T-cell (primary cell): ENCODE data around the gene ZSCAN18. TPM values are rescaled to one million over a fixed set of nuclear protein-coding genes. Genes with fewer than 3 reads are reported as not detected.
A peak's percentile ranks its signal among the peaks of the same experiment; 100 is the strongest.

Experiments used
- ATAC-seq, 4 experiments: fragments of 200-7000 bp in 3 of 4; fragments of 150-1000 bp in 1 of 4; cut with Tn5 transposase; replicated peaks in 1 of 4; 1 replicate in 3 of 4; 2 replicates in 1 of 4; pipeline ENCODE4 v1.10.0; 2021; ENCODE audit warnings: moderate library complexity in 3 of 4, mild to moderate bottlenecking in 2 of 4, moderate number of reproducible peaks in 1 of 4
- CTCF ChIA-PET, 2 donors: fragments of 300-600 bp; sonication (Branson Sonifier 250); formaldehyde crosslinking; loops; one replicate each; lab custom pipeline; 2022; ENCODE audit warnings: antibody characterized with exemption in 2 of 2; lab: Charles Lee
- POLR2A ChIA-PET, 2 donors: fragments of 300-600 bp; sonication (Branson Sonifier 250); formaldehyde crosslinking; loops; one replicate each; lab custom pipeline; 2022; ENCODE audit warnings: antibody characterized with exemption in 2 of 2; lab: Charles Lee
- DNase-seq, 35 experiments: peaks; one replicate each; pipeline versions ENCODE4 v3.0.0 to v3.0.0-alpha.2; 2013 to 2023
- H3K27ac ChIP-seq: one replicate; pipeline ENCODE4 v1.5.1; 2013; ENCODE audit warnings: low read length
- H3K27me3 ChIP-seq, 2 experiments: replicated peaks in 1 of 2; 1 replicate in 1 of 2; 2 replicates in 1 of 2; pipeline versions ENCODE4 v1.6.1 to v1.7.0; 2013; ENCODE audit warnings: low read length in 1 of 2, mixed read lengths in 1 of 2; ENCODE audit not compliant: control insufficient read depth in 2 of 2, insufficient read depth in 2 of 2; ENCODE audit errors: extremely low read depth in 1 of 2
- H3K36me3 ChIP-seq, 2 donors: 1 replicate in 1 of 2; 2 replicates in 1 of 2; pipeline versions ENCODE4 v1.6.1 to v1.7.0; 2013; ENCODE audit warnings: low read length in 1 of 2; ENCODE audit not compliant: control insufficient read depth in 2 of 2, insufficient read depth in 1 of 2; ENCODE audit errors: extremely low read depth in 1 of 2
- H3K4me1 ChIP-seq, 2 experiments: 1 replicate in 1 of 2; 2 replicates in 1 of 2; pipeline versions ENCODE4 v1.6.1 to v1.7.0; 2013; ENCODE audit warnings: low read length in 2 of 2, mixed read lengths in 1 of 2; ENCODE audit not compliant: insufficient read depth in 2 of 2, control insufficient read depth in 1 of 2; ENCODE audit errors: extremely low read depth in 1 of 2
- H3K4me3 ChIP-seq, 2 donors: 1 replicate in 1 of 2; 2 replicates in 1 of 2; pipeline versions ENCODE4 v1.5.1 to v1.7.0; 2013; ENCODE audit warnings: mild to moderate bottlenecking in 2 of 2, low read length in 1 of 2, moderate library complexity in 1 of 2; ENCODE audit not compliant: control insufficient read depth in 1 of 2; ENCODE audit errors: extremely low read depth in 1 of 2
- H3K9me3 ChIP-seq: 2 replicates; pipeline ENCODE4 v1.7.0; 2013
- H3K27ac Mint-ChIP-seq, 2 donors: one replicate each; pipeline ENCODE4 v1.8.0; 2020 to 2021; ENCODE audit warnings: mild to moderate bottlenecking in 2 of 2, mixed read lengths in 2 of 2
- H3K27me3 Mint-ChIP-seq, 2 donors: one replicate each; pipeline ENCODE4 v1.8.0; 2021 to 2022; ENCODE audit warnings: mixed read lengths in 2 of 2
- H3K36me3 Mint-ChIP-seq: one replicate; pipeline ENCODE4 v1.8.0; 2021; ENCODE audit warnings: mixed read lengths
- H3K4me1 Mint-ChIP-seq, 3 donors: one replicate each; pipeline ENCODE4 v1.8.0; 2020 to 2022; ENCODE audit warnings: mixed read lengths in 3 of 3, mild to moderate bottlenecking in 1 of 3
- H3K4me3 Mint-ChIP-seq, 3 donors: one replicate each; pipeline ENCODE4 v1.8.0; 2020 to 2022; ENCODE audit warnings: mild to moderate bottlenecking in 3 of 3, mixed read lengths in 3 of 3, moderate library complexity in 3 of 3
- H3K9me3 Mint-ChIP-seq, 3 donors: one replicate each; pipeline ENCODE4 v1.8.0; 2020 to 2022; ENCODE audit warnings: mixed read lengths in 3 of 3
- WGBS: methylation state at CpG from one replicate; pipeline ENCODE4 v1.1.5; 2013; ENCODE audit warnings: missing lambda C conversion rate; ENCODE audit not compliant: insufficient coverage; 5-methylcytosine and 5-hydroxymethylcytosine counted together
- total RNA-seq, 35 experiments: library from RNA in 6 of 35; stranded (reverse) in 6 of 35; fragments of 120-200 nt in 1 of 35; gene quantifications; one replicate each; pipeline versions ENCODE4 v1.2.1 to v1.2.4 and lab custom pipeline; 2013 to 2026

Gene ZSCAN18
- total RNA-seq, 5 donors from 2014 or later (not counting 1 experiment from before 2014, with no cell fraction given), result 45.3 to 62.6 (median 52.4) TPM

DNA sequence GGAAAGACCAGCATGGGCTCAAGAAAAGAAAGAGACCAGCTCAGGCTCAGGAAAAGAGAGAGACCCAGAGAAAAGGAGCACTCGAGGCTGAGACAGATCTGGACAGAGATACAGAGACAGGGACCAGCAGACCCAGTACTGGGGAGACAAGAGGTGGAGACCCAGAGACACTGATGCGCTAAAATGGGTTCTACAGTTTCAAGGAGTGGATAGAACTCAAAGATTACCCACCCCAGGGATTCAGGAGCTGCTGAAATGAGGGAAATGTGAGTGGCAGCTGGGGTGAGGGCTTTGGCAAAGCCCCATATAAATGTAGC lies 609 bp upstream of the ZSCAN18 start:
- ATAC-seq (no peak), DNase-seq (no peak)
- CTCF ChIA-PET, result interaction anchor here in 1 of 2 donors (0.6 to 0.7 kb wide), 2 partner anchors 62 to 95 kb away, joined by 3 to 4 read pairs; partner anchors contain the start of gene ZNF606

DNA sequence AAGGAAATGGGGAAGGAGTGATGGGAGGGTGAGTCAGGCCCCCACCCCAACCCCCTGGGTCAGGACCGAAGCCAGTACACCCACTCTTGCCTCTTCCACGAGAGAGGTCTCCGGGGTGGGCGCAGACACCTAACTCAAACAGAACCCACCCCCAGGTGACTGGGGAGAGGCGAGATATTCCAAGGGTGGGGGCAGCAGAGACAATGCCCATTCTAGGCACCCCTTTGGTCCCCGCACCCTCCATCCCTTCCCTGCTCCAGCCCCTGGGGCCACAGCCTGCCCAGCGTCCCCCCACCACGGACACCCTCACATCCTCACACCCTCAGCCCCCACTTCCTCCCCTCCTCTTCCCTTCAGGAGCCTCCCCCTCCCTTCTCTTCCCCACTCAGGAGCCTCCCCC lies 682 bp downstream of the ZSCAN18 start:
- Histone ChIP-seq H3K9me3 (no peaks in the 10 kb centered on the region), H3K27ac (peak overlapping the region; percentile 99), H3K4me3 (peak overlapping the region; percentile 42 to 96), H3K4me1 (peaks cover 3 to 20% of the 10 kb centered on the region in 2 experiments), H3K36me3 (no peaks in the 10 kb centered on the region), H3K27me3 (no peaks in the 10 kb centered on the region)
- DNase-seq, result no peak
- no peak for ATAC-seq
- 57% methylated on average over 5 of the region's 8 CpGs for WGBS
- Mint-ChIP-seq H3K27me3 (no peaks in the 10 kb centered on the region), H3K9me3 (peaks cover 6 to 29% (median 15%) of the 10 kb centered on the region in 3 donors), H3K4me1 (peaks cover 12 to 17% (median 17%) of the 10 kb centered on the region in 3 donors), H3K36me3 (peaks cover 22% of the 10 kb centered on the region), H3K27ac (peak overlapping the region in 1 of 2 donors; percentile 2), H3K4me3 (peak overlapping the region; percentile 64 to 90 (median 73))
- ChIA-PET CTCF (no interaction called here), POLR2A (no interaction called here)

More for the DNA sequence above, 609 bp upstream of the ZSCAN18 start:
- Mint-ChIP-seq H3K9me3 (peaks cover 9 to 33% (median 21%) of the 10 kb centered on the region in 3 donors), H3K4me3 (peak overlapping the region; percentile 87 to 90 (median 88)), H3K4me1 (peaks cover 12 to 17% (median 17%) of the 10 kb centered on the region in 3 donors), H3K27me3 (no peaks in the 10 kb centered on the region), H3K27ac (peak overlapping the region; percentile 99 to 100), H3K36me3 (peaks cover 23% of the 10 kb centered on the region)
- Histone ChIP-seq H3K4me1 (peaks cover 3 to 20% of the 10 kb centered on the region in 2 experiments), H3K9me3 (no peaks in the 10 kb centered on the region), H3K4me3 (peak overlapping the region; percentile 56 to 69), H3K27me3 (peaks cover 0 to 3% of the 10 kb centered on the region in 2 experiments), H3K36me3 (no peaks in the 10 kb centered on the region), H3K27ac (peak overlapping the region; percentile 99)
- 0% methylated on average over 1 of the region's 2 CpGs for WGBS
- POLR2A ChIA-PET, result interaction anchor here (0.5 to 1.9 kb wide), 8 partner anchors 38 to 417 kb away, joined by 3 to 7 read pairs (median 3); partner anchors contain the start of genes ZNF551 (in 1 of the 2), ZNF586 (in 1 of the 2) and ZNF606 (in 1 of the 2)

DNA sequence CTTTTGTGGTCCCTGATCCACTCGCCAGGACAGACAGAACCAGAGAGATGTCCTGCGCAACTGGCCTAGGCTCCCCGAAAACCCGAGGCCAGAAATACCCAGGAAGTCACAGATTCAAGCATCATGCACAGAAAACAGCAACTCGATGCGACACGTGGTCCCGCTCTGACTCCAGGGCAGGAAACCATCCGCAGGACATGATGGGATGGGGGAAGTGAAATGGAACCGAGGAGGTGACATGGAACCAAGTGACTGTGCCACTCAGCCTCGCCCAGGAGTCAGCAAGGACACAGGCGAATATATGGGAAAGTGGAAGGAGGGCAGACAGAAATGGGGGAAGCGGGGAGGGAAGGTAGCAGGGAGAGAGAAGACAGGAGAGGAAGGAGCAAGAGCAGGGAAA lies 1.1 kb downstream of the ZSCAN18 start:
- ChIA-PET CTCF (no interaction called here), POLR2A (interaction anchor here in 1 of 2 donors (0.6 kb wide), 1 partner anchor 260 kb away, joined by 3 read pairs; no protein-coding TSS in a partner anchor)
- Histone ChIP-seq H3K27me3 (no peaks in the 10 kb centered on the region), H3K36me3 (no peaks in the 10 kb centered on the region), H3K4me3 (no peak overlapping the region), H3K4me1 (peaks cover 3 to 20% of the 10 kb centered on the region in 2 experiments), H3K27ac (no peak overlapping the region), H3K9me3 (no peaks in the 10 kb centered on the region)
- peak overlapping the region; percentile 64 to 90 (median 73) for H3K4me3 Mint-ChIP-seq
- no peaks in the 10 kb centered on the region for H3K27me3 Mint-ChIP-seq
- DNase-seq, result peak in 1 of 35 experiments; percentile 11
- peaks cover 12 to 17% (median 17%) of the 10 kb centered on the region in 3 donors for H3K4me1 Mint-ChIP-seq
- peaks cover 22% of the 10 kb centered on the region for H3K36me3 Mint-ChIP-seq
- ATAC-seq, result no peak
- WGBS, result 93% methylated on average over 13 of the region's 13 CpGs
- H3K9me3 Mint-ChIP-seq, result peaks cover 6 to 28% (median 14%) of the 10 kb centered on the region in 3 donors
- peak overlapping the region; percentile 2 to 39 for H3K27ac Mint-ChIP-seq

DNA sequence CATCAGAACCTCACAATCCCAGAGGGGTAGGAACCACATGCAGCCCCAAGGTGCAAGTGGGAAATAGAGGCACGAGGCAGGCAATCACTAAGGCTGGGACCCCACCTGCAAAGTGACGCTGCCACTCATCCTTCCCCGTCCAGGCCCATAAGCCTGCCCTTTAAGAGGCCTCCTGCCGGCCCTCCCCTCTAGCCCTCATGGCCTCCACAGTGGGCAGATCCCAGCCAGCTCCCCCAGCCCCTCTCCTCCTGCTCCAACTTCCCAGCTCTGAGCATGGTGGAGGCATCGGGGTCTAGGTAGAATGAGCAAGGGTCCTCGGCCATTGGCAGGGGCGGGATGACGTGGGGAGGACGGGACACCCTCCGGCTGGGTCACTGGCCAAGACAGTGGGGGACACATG lies 2.7 kb downstream of the ZSCAN18 start:
- ATAC-seq (no peak), DNase-seq (no peak)
- WGBS, result 92% methylated on average over 9 of the region's 10 CpGs
- Histone ChIP-seq H3K27ac (no peak overlapping the region), H3K27me3 (no peaks in the 10 kb centered on the region), H3K4me1 (peaks cover 3 to 20% of the 10 kb centered on the region in 2 experiments), H3K4me3 (no peak overlapping the region), H3K36me3 (no peaks in the 10 kb centered on the region), H3K9me3 (no peaks in the 10 kb centered on the region)
- H3K4me1 Mint-ChIP-seq, result peaks cover 12 to 17% (median 17%) of the 10 kb centered on the region in 3 donors
- H3K36me3 Mint-ChIP-seq, result peaks cover 26% of the 10 kb centered on the region
- H3K27ac Mint-ChIP-seq, result no peak overlapping the region
- CTCF ChIA-PET, result interaction anchor here in 1 of 2 donors (0.6 kb wide), 1 partner anchor 26 kb away, joined by 7 read pairs; no protein-coding TSS in a partner anchor
- POLR2A ChIA-PET, result interaction anchor here in 1 of 2 donors (0.7 kb wide), 1 partner anchor 311 kb away, joined by 3 read pairs; no protein-coding TSS in a partner anchor
- peaks cover 6 to 31% (median 14%) of the 10 kb centered on the region in 3 donors for H3K9me3 Mint-ChIP-seq
- no peaks in the 10 kb centered on the region for H3K27me3 Mint-ChIP-seq
- no peak overlapping the region for H3K4me3 Mint-ChIP-seq

DNA sequence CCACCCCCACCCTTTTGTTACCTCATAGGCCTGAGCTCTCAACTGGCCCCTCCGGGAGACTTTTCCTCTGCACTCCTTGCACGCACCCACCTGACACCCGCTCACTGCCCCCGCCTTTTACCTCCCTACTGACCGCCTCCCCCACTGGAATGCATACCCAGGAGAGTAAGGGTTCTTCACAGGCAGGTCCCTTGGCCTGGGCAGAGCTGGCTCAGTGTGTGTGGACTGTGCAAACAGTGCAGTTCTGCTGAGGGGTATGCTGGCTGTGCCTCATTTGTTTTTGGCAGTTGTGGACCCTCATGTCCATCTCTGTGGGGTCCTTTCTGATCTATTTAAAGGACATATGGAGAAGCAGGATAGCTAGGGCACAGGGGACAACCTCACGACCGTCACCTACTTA lies 5.0 kb downstream of the ZSCAN18 start:
- no peak for ATAC-seq
- Histone ChIP-seq H3K4me3 (no peak overlapping the region), H3K36me3 (peaks cover 0 to 2% of the 10 kb centered on the region in 2 donors), H3K4me1 (peaks cover 0 to 13% of the 10 kb centered on the region in 2 experiments), H3K27me3 (no peaks in the 10 kb centered on the region), H3K9me3 (no peaks in the 10 kb centered on the region), H3K27ac (no peak overlapping the region)
- WGBS, result 87% methylated on average over 4 of the region's 7 CpGs
- Mint-ChIP-seq H3K27ac (no peak overlapping the region), H3K4me1 (peaks cover 6 to 10% (median 9%) of the 10 kb centered on the region in 3 donors), H3K36me3 (peaks cover 22% of the 10 kb centered on the region), H3K4me3 (no peak overlapping the region), H3K27me3 (no peaks in the 10 kb centered on the region), H3K9me3 (peaks cover under 1 to 19% (median 6%) of the 10 kb centered on the region in 3 donors)
- no peak for DNase-seq
- CTCF ChIA-PET, result interaction anchor here in 1 of 2 donors (0.6 kb wide), 1 partner anchor 66 kb away, joined by 6 read pairs; no protein-coding TSS in a partner anchor
- POLR2A ChIA-PET, result no interaction called here

DNA sequence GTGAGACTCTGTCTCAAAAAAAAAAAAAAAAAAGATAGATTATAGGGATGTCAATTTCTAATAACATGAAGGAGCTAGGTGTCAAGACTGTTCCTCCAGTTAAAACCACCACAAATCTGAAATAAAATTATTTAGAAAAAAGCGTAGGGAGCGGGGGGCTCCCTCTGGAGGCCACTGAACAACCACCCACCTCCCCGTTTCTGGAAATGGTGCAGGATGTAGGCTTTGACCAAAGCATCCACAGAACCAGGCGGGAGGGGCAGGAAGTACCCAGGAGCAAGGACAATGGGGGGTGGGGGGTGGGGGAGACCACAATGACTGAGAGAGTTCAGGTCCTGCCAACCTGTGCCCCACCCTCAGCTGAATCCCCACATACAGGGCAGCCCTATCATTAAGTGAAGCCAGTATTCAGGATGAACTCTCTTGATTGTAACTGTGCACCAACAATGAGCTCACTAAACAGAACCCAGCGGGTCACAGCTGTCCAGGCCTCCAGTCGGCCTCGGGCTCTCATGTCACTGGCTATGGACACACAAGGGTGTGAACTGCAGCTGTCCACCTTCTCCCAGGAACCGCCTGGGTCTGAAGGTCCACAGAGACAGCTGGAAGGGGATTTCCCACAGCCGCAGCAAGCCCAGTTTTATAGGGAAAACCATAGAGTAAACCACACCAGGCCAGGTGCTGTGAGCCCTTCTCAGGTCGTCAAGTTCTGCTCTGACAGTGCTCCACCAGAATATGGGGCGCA lies 6.6 kb downstream of the ZSCAN18 start:
- Histone ChIP-seq H3K27me3 (no peaks in the 10 kb centered on the region), H3K4me1 (no peaks in the 10 kb centered on the region), H3K36me3 (peaks cover 0 to 7% of the 10 kb centered on the region in 2 donors), H3K9me3 (no peaks in the 10 kb centered on the region), H3K27ac (no peak overlapping the region), H3K4me3 (peak overlapping the region in 1 of 2 donors; percentile 36)
- ATAC-seq (no peak), DNase-seq (no peak)
- WGBS, result 85% methylated on average over 4 of the region's 11 CpGs
- Mint-ChIP-seq H3K4me3 (no peak overlapping the region), H3K27me3 (no peaks in the 10 kb centered on the region), H3K4me1 (peaks cover 0 to 3% (median 0%) of the 10 kb centered on the region in 3 donors), H3K9me3 (peaks cover 0 to 13% (median 6%) of the 10 kb centered on the region in 3 donors), H3K36me3 (peaks cover 20% of the 10 kb centered on the region), H3K27ac (no peak overlapping the region)
- ChIA-PET CTCF (no interaction called here), POLR2A (interaction anchor here in 1 of 2 donors (0.6 kb wide), 2 partner anchors 115 to 748 kb away, joined by 4 read pairs; no protein-coding TSS in a partner anchor)
